HEK293 (cell line): Measurements from ENCODE around the gene SLC12A2.

Source experiments
- CTCF ChIA-PET: fragments of 350-600 bp; formaldehyde crosslinking; extraction: SDS; loops from one replicate; lab custom pipeline; 2021; ENCODE audit warnings: antibody characterized with exemption; lab: Yijun Ruan, JAX
- POLR2A ChIA-PET: fragments of 300-600 bp; formaldehyde crosslinking; extraction: SDS; loops from one replicate; lab custom pipeline; 2020; ENCODE audit warnings: antibody characterized with exemption, inconsistent platforms; lab: Yijun Ruan, JAX
- H3K27ac ChIP-seq: fragments of 200-500 bp; sonication (Bioruptor generic); 2 replicates; pipeline ENCODE4 v1.5.1; 2014; ENCODE audit warnings: low read depth, low read length, control low read depth, inconsistent platforms; ENCODE audit errors: extremely low read depth
- H3K36me3 ChIP-seq, 2 experiments: fragments of 200-500 bp in 1 of 2; sonication (Bioruptor generic) in 1 of 2; 1 replicate in 1 of 2; 2 replicates in 1 of 2; pipeline ENCODE4 v1.5.1; 2014 to 2017; ENCODE audit warnings: inconsistent platforms in 2 of 2, low read length in 2 of 2; ENCODE audit not compliant: control insufficient read depth in 2 of 2, insufficient read depth in 1 of 2
- H3K4me1 ChIP-seq: fragments of 200-500 bp; sonication (Bioruptor generic); 2 replicates; pipeline ENCODE4 v1.5.1; 2014; ENCODE audit warnings: mild to moderate bottlenecking, low read length, inconsistent platforms; ENCODE audit not compliant: control insufficient read depth, insufficient read depth
- H3K4me3 ChIP-seq: 2 replicates; pipeline ENCODE4 v1.5.1; 2011; ENCODE audit warnings: low read depth, mild to moderate bottlenecking, control low read depth, low read length, moderate library complexity
- H3K9me3 ChIP-seq: fragments of 200-500 bp; sonication (Bioruptor generic); 2 replicates; pipeline ENCODE4 v1.5.1; 2014; ENCODE audit warnings: low read depth, low read length, inconsistent platforms; ENCODE audit not compliant: control insufficient read depth, insufficient read depth
- BCL11A ChIP-seq: fragments of 450-650 bp; formaldehyde crosslinking; IDR thresholded peaks from 2 replicates; pipeline ENCODE4 v1.5.1; 2016; ENCODE audit warnings: low read depth, missing biosample characterization, missing genetic modification characterization
- GLI4 ChIP-seq: fragments of 450-650 bp; formaldehyde crosslinking; IDR thresholded peaks from 2 replicates; pipeline ENCODE4 v1.5.1; 2016; ENCODE audit warnings: missing biosample characterization, missing genetic modification characterization
- MEIS1 ChIP-seq: sonication (generic); formaldehyde crosslinking; IDR thresholded peaks from 2 replicates; pipeline ENCODE4 v1.8.1; 2022; ENCODE audit warnings: missing genetic modification reagents, mild to moderate bottlenecking, borderline replicate concordance
- MYNN ChIP-seq: fragments of 450-650 bp; formaldehyde crosslinking; IDR thresholded peaks from 2 replicates; pipeline ENCODE4 v1.5.1; 2016; ENCODE audit warnings: missing biosample characterization, missing genetic modification characterization, borderline replicate concordance
- SP3 ChIP-seq: fragments of 450-650 bp; formaldehyde crosslinking; IDR thresholded peaks from 2 replicates; pipeline ENCODE4 v1.5.1; 2016; ENCODE audit warnings: missing biosample characterization, missing genetic modification characterization
- ZBTB21 ChIP-seq: fragments of 450-650 bp; formaldehyde crosslinking; IDR thresholded peaks from 2 replicates; pipeline ENCODE4 v1.5.1; 2017; ENCODE audit warnings: missing biosample characterization, missing genetic modification characterization
- ZBTB8A ChIP-seq: fragments of 450-650 bp; formaldehyde crosslinking; IDR thresholded peaks from 2 replicates; pipeline ENCODE4 v1.5.1; 2016; ENCODE audit warnings: missing biosample characterization, missing genetic modification characterization
- ZFP41 ChIP-seq: fragments of 450-650 bp; formaldehyde crosslinking; IDR thresholded peaks from 2 replicates; pipeline ENCODE4 v1.5.1; 2016; ENCODE audit warnings: missing biosample characterization, missing genetic modification characterization, borderline replicate concordance
- ZIC2 ChIP-seq: fragments of 450-650 bp; formaldehyde crosslinking; IDR thresholded peaks from 2 replicates; pipeline ENCODE4 v1.5.1; 2016; ENCODE audit warnings: missing biosample characterization, missing genetic modification characterization
- ZNF10 ChIP-seq: fragments of 450-650 bp; formaldehyde crosslinking; IDR thresholded peaks from 2 replicates; pipeline ENCODE4 v1.5.1; 2017; ENCODE audit warnings: missing biosample characterization, missing genetic modification characterization
- ZNF19 ChIP-seq: fragments of 450-650 bp; formaldehyde crosslinking; IDR thresholded peaks from 2 replicates; pipeline ENCODE4; 2016; ENCODE audit warnings: missing biosample characterization, missing genetic modification characterization, low read depth
- ZNF223 ChIP-seq: fragments of 450-650 bp; formaldehyde crosslinking; IDR thresholded peaks from 2 replicates; pipeline ENCODE4 v1.5.1; 2016; ENCODE audit warnings: missing biosample characterization, missing genetic modification characterization
- ZNF274 ChIP-seq, 2 experiments: fragments of 200-500 bp in 1 of 2; fragments of 450-650 bp in 1 of 2; sonication (Bioruptor generic) in 1 of 2; formaldehyde crosslinking in 1 of 2; IDR thresholded peaks; 2 replicates each; pipeline versions ENCODE4 v1.5.1 to v1.6.1; 2014 to 2016; ENCODE audit warnings: borderline replicate concordance in 1 of 2, inconsistent platforms in 1 of 2, low read length in 1 of 2, missing biosample characterization in 1 of 2, missing genetic modification characterization in 1 of 2
- ZNF324 ChIP-seq: fragments of 450-650 bp; formaldehyde crosslinking; IDR thresholded peaks from 2 replicates; pipeline ENCODE4 v1.5.1; 2016; ENCODE audit warnings: missing biosample characterization, missing genetic modification characterization
- ZNF394 ChIP-seq: fragments of 450-650 bp; formaldehyde crosslinking; IDR thresholded peaks from 2 replicates; pipeline ENCODE4 v1.5.1; 2016; ENCODE audit warnings: missing biosample characterization, missing genetic modification characterization, mild to moderate bottlenecking, moderate library complexity, borderline replicate concordance
- ZNF404 ChIP-seq: fragments of 450-650 bp; formaldehyde crosslinking; IDR thresholded peaks from 2 replicates; pipeline ENCODE4 v1.5.1; 2017; ENCODE audit warnings: missing biosample characterization, missing genetic modification characterization
- ZNF423 ChIP-seq: fragments of 450-650 bp; formaldehyde crosslinking; IDR thresholded peaks from 2 replicates; pipeline ENCODE4 v1.5.1; 2016; ENCODE audit warnings: missing biosample characterization, missing genetic modification characterization
- ZNF600 ChIP-seq: fragments of 450-650 bp; formaldehyde crosslinking; IDR thresholded peaks from 2 replicates; pipeline ENCODE4 v1.5.1; 2016; ENCODE audit warnings: missing biosample characterization, missing genetic modification characterization
- ZNF658 ChIP-seq: fragments of 450-650 bp; formaldehyde crosslinking; IDR thresholded peaks from 2 replicates; pipeline ENCODE4; 2016; ENCODE audit warnings: missing biosample characterization, missing genetic modification characterization
- ZNF701 ChIP-seq: fragments of 450-650 bp; formaldehyde crosslinking; IDR thresholded peaks from 2 replicates; pipeline ENCODE4 v1.5.1; 2016; ENCODE audit warnings: missing biosample characterization, missing genetic modification characterization
- ZNF776 ChIP-seq: fragments of 450-650 bp; formaldehyde crosslinking; IDR thresholded peaks from 2 replicates; pipeline ENCODE4 v1.5.0; 2017; ENCODE audit warnings: missing biosample characterization, missing genetic modification characterization, borderline replicate concordance
- ZNF830 ChIP-seq: fragments of 450-650 bp; IDR thresholded peaks from 2 replicates; pipeline ENCODE4 v1.5.0; 2018; ENCODE audit warnings: missing biosample characterization, missing genetic modification characterization, low read depth, mild to moderate bottlenecking, moderate library complexity
- ZSCAN23 ChIP-seq: fragments of 450-650 bp; formaldehyde crosslinking; IDR thresholded peaks from 2 replicates; pipeline ENCODE4 v1.5.1; 2016; ENCODE audit warnings: missing biosample characterization, missing genetic modification characterization
- TF ChIP-seq, protein P1 (sequence below): fragments of 450-650 bp; formaldehyde crosslinking; IDR thresholded peaks from 2 replicates; pipeline ENCODE4 v1.5.1; 2017; ENCODE audit warnings: missing biosample characterization, missing genetic modification characterization
- TF ChIP-seq, protein P2 (sequence below): fragments of 450-650 bp; formaldehyde crosslinking; IDR thresholded peaks from 2 replicates; pipeline ENCODE4 v1.5.1; 2016; ENCODE audit warnings: missing biosample characterization, missing genetic modification characterization
- TF ChIP-seq, protein P3 (sequence below): fragments of 450-650 bp; formaldehyde crosslinking; IDR thresholded peaks from 2 replicates; pipeline ENCODE4 v1.5.1; 2017; ENCODE audit warnings: missing biosample characterization, missing genetic modification characterization

SLC12A2 gene

DNA sequence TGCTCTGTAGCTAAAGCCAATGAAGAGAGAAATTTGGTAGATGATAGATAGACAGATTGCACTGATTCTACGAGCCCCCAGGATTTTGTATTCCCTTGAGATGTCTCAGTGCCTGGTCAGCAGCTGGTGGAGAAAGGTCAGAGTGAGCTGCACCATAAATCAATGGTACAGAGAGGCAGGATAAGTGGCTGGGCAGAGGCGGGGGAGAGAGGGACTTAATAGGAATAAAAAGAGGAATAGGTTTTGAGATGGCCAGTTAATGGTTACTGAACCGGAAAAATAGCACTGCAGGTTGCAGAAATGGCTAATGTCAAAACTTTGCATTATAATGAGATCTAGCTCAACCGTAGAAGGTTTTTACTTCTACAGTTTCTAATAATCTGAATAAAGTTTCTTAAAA is 47.9 kb upstream of the SLC12A2 start:
- POLR2A ChIA-PET = no interaction called here
- Histone ChIP-seq H3K27ac (no peak overlapping the region), H3K4me1 (peaks cover 21% of the 10 kb centered on the region), H3K9me3 (no peaks in the 10 kb centered on the region), H3K36me3 (no peaks in the 10 kb centered on the region), H3K4me3 (no peak overlapping the region)
- TF ChIP-seq ZIC2 (tag by site-specific recombination) (no peak), BCL11A (tag by site-specific recombination) (no peak), ZNF10 (no peak), ZNF274 (IDR thresholded peaks at IDR 0.05; ENCODE audit: low read length) (no peak), ZNF274 (tag by site-specific recombination; IDR thresholded peaks at IDR 0.05; ENCODE audit: borderline replicate concordance) (no peak), MYNN (no peak), ZNF600 (tag by site-specific recombination) (no peak), ZNF776 (tag by site-specific recombination) (no peak), ZNF394 (tag by site-specific recombination) (no peak), ZNF830 (no peak), MEIS1 (no peak), ZFP41 (tag by site-specific recombination) (no peak), ZBTB8A (no peak)
- CTCF ChIA-PET = interaction anchor here (0.5 kb wide), 1 partner anchor 359 kb away, joined by 4 read pairs; no protein-coding TSS in a partner anchor

DNA sequence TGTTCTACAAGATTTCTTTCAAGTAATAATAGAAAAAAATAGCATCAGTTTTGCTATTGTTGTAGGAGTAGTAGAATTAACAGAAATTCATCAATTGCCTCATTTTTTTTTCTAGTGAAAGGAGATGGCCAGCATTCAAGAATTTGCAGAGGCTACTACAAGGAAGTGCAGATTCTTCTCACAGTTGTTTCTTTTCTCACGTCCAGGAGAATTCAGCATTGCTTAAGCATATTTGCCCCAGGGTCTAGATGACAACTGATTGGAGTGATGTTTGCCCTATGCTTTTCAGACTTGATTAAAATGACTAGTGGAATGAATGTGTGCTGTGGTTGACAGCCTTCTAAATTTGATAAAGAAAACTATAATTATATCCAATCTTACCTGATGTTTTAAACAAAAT is 46.6 kb upstream of the SLC12A2 start:
- Histone ChIP-seq H3K4me1 (peaks cover 21% of the 10 kb centered on the region), H3K4me3 (no peak overlapping the region), H3K36me3 (no peaks in the 10 kb centered on the region), H3K9me3 (no peaks in the 10 kb centered on the region), H3K27ac (no peak overlapping the region)
- POLR2A ChIA-PET = interaction anchor here (0.6 kb wide), 1 partner anchor 119 kb away, joined by 3 read pairs; no protein-coding TSS in a partner anchor
- TF ChIP-seq ZNF658 (tag by site-specific recombination) (no peak), SP3 (tag by site-specific recombination) (no peak), ZBTB21 (tag by site-specific recombination) (no peak), ZNF423 (no peak), ZNF701 (tag by site-specific recombination) (no peak), ZSCAN23 (tag by site-specific recombination) (no peak), ZNF223 (tag by site-specific recombination) (no peak), ZNF324 (no peak), GLI4 (tag by site-specific recombination) (no peak), ZNF19 (no peak), ZNF404 (tag by site-specific recombination) (no peak)
- TF ChIP-seq, protein P1, sequence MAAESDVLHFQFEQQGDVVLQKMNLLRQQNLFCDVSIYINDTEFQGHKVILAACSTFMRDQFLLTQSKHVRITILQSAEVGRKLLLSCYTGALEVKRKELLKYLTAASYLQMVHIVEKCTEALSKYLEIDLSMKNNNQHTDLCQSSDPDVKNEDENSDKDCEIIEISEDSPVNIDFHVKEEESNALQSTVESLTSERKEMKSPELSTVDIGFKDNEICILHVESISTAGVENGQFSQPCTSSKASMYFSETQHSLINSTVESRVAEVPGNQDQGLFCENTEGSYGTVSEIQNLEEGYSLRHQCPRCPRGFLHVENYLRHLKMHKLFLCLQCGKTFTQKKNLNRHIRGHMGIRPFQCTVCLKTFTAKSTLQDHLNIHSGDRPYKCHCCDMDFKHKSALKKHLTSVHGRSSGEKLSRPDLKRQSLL (tag by site-specific recombination) = no peak
- TF ChIP-seq, protein P2, sequence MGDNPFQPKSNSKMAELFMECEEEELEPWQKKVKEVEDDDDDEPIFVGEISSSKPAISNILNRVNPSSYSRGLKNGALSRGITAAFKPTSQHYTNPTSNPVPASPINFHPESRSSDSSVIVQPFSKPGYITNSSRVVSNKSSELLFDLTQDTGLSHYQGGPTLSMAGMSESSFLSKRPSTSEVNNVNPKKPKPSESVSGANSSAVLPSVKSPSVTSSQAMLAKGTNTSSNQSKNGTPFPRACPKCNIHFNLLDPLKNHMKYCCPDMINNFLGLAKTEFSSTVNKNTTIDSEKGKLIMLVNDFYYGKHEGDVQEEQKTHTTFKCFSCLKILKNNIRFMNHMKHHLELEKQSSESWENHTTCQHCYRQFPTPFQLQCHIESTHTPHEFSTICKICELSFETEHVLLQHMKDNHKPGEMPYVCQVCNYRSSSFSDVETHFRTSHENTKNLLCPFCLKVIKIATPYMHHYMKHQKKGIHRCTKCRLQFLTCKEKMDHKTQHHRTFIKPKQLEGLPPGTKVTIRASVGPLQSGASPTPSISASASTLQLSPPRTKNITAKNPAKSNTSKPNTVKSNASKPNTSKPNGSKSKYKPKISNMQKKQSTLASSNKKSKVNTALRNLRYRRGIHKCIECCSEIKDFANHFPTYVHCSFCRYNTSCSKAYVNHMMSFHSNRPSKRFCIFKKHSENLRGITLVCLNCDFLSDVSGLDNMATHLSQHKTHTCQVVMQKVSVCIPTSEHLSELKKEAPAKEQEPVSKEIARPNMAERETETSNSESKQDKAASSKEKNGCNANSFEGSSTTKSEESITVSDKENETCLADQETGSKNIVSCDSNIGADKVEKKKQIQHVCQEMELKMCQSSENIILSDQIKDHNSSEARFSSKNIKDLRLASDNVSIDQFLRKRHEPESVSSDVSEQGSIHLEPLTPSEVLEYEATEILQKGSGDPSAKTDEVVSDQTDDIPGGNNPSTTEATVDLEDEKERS (tag by site-specific recombination) = no peak
- TF ChIP-seq, protein P3, sequence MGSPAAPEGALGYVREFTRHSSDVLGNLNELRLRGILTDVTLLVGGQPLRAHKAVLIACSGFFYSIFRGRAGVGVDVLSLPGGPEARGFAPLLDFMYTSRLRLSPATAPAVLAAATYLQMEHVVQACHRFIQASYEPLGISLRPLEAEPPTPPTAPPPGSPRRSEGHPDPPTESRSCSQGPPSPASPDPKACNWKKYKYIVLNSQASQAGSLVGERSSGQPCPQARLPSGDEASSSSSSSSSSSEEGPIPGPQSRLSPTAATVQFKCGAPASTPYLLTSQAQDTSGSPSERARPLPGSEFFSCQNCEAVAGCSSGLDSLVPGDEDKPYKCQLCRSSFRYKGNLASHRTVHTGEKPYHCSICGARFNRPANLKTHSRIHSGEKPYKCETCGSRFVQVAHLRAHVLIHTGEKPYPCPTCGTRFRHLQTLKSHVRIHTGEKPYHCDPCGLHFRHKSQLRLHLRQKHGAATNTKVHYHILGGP (tag by site-specific recombination) = no peak
- CTCF ChIA-PET = no interaction called here
